HG02571 (cell line): ENCODE results near the gene MUC7.

Experiments
- ATAC-seq: cut with Tn5 transposase; IDR thresholded peaks from one replicate; pipeline ENCODE4 v1.9.1; 2021; ENCODE audit warnings: mild to moderate bottlenecking, moderate library complexity; ENCODE audit not compliant: unreplicated experiment

Gene MUC7

GRCh38 chr4:70531981-70532380, 60.0 kb downstream of the MUC7 start:
- ATAC-seq, result no peak
